A673 (cell line): ENCODE results near the gene APH1A. TPM values are rescaled to one million over a fixed set of nuclear protein-coding genes. Genes with fewer than 3 reads are reported as not detected.
A peak's percentile ranks its signal among the peaks of the same experiment; 100 is the strongest.

Source experiments
- BruUV-seq: library from RNA; stranded (reverse); fragments of 400-500 nt; replicated peaks from 2 replicates; lab custom pipeline; 2021; lab: Mats Ljungman, UMichigan
- CTCF ChIA-PET: fragments of 300-600 bp; sonication (Branson Sonifier 250); formaldehyde crosslinking; loops from one replicate; lab custom pipeline; 2022; ENCODE audit warnings: antibody characterized with exemption; lab: Charles Lee
- POLR2A ChIA-PET: fragments of 300-600 bp; sonication (Branson Sonifier 250); formaldehyde crosslinking; loops from one replicate; lab custom pipeline; 2022; ENCODE audit warnings: antibody characterized with exemption; ENCODE audit not compliant: low non-redundant PET; lab: Charles Lee
- DNase-seq: peaks from one replicate; pipeline ENCODE4 v3.0.0-alpha.2; 2015; ENCODE audit warnings: low spot score
- H3K27ac ChIP-seq: fragments of 200-600 bp; sonication (generic); 2 replicates; pipeline ENCODE4 v1.5.1; 2016; ENCODE audit warnings: mixed run types, low read depth, mild to moderate bottlenecking, mixed read lengths, antibody characterized with exemption, low read length; ENCODE audit not compliant: poor library complexity, severe bottlenecking
- H3K27me3 ChIP-seq: fragments of 200-600 bp; sonication (generic); replicated peaks from 2 replicates; pipeline ENCODE4 v1.6.1; 2017; ENCODE audit warnings: mixed run types, low read depth, mild to moderate bottlenecking, mixed read lengths, antibody characterized with exemption, low read length; ENCODE audit not compliant: insufficient read depth, poor library complexity
- H3K36me3 ChIP-seq: fragments of 200-600 bp; sonication (generic); 2 replicates; pipeline ENCODE4 v1.6.1; 2016; ENCODE audit warnings: mixed run types, mild to moderate bottlenecking, mixed read lengths, antibody characterized with exemption, low read length; ENCODE audit not compliant: insufficient read depth, poor library complexity, severe bottlenecking
- H3K4me1 ChIP-seq: fragments of 200-600 bp; sonication (generic); 2 replicates; pipeline ENCODE4 v1.6.1; 2017; ENCODE audit warnings: mixed run types, mild to moderate bottlenecking, mixed read lengths, antibody characterized with exemption, low read length; ENCODE audit not compliant: insufficient read depth, poor library complexity, severe bottlenecking
- H3K4me3 ChIP-seq: fragments of 200-600 bp; sonication (generic); 2 replicates; pipeline ENCODE4 v1.5.1; 2016; ENCODE audit warnings: low read depth, mixed run types, mild to moderate bottlenecking, mixed read lengths, low read length; ENCODE audit not compliant: poor library complexity, severe bottlenecking
- H3K9me3 ChIP-seq: fragments of 200-600 bp; sonication (generic); 2 replicates; pipeline ENCODE4 v1.6.1; 2016; ENCODE audit warnings: mixed run types, low read depth, mild to moderate bottlenecking, mixed read lengths, antibody characterized with exemption, low read length; ENCODE audit not compliant: poor library complexity, severe bottlenecking
- CTCF ChIP-seq: fragments of 300-800, 200-600 bp; sonication (generic); conservative IDR thresholded peaks from 2 replicates; pipeline ENCODE4 v1.5.1; 2017; ENCODE audit warnings: low read depth, mild to moderate bottlenecking, antibody characterized with exemption, low read length, moderate library complexity, mixed read lengths
- EZH2 ChIP-seq: fragments of 200-600 bp; sonication (generic); IDR thresholded peaks from 2 replicates; pipeline ENCODE4 v1.6.1; 2017; ENCODE audit warnings: borderline replicate concordance, low read depth, mild to moderate bottlenecking, mixed read lengths, antibody characterized with exemption, low read length; ENCODE audit not compliant: poor library complexity, severe bottlenecking
- intact Hi-C: fragments of 100-400 bp; cut with micrococcal nuclease; formaldehyde crosslinking; loops from one replicate; pipeline ENCODE4 v1.10.0; 2022; ENCODE audit not compliant: unreplicated experiment
- total RNA-seq: library from RNA; stranded (reverse); gene quantifications from 2 replicates; pipeline ENCODE4 v1.2.3, GENCODE V29; 2021

Gene APH1A
- total RNA-seq, 1 experiment from 2014 or later = 136 TPM

- no peaks in the 10 kb centered on the region for H3K9me3 ChIP-seq
- intact Hi-C loops = no loop called here
- BruUV-seq = no TSS peak
- ChIA-PET CTCF (no interaction called here), POLR2A (no interaction called here)
- H3K27ac ChIP-seq = no peak overlapping the region
- H3K36me3 ChIP-seq = no peaks in the 10 kb centered on the region
- H3K4me1 ChIP-seq = peaks cover 6% of the 10 kb centered on the region
- DNase-seq = no peak
- H3K27me3 ChIP-seq = no peaks in the 10 kb centered on the region
- no peak overlapping the region for H3K4me3 ChIP-seq
- no peak for TF ChIP-seq CTCF
- TF ChIP-seq EZH2 = no peak
Measured at GRCh38 chr1:150288822-150289221, 20.0 kb upstream of the APH1A start.

- POLR2A ChIA-PET = no interaction called here
- TF ChIP-seq EZH2 = no peak
- peaks cover 6% of the 10 kb centered on the region for H3K4me1 ChIP-seq
- intact Hi-C loops = no loop called here
- no TSS peak for BruUV-seq
- CTCF ChIA-PET = no interaction called here
- H3K27me3 ChIP-seq = no peaks in the 10 kb centered on the region
- no peak overlapping the region for H3K4me3 ChIP-seq
- DNase-seq = no peak
- no peaks in the 10 kb centered on the region for H3K9me3 ChIP-seq
- no peak overlapping the region for H3K27ac ChIP-seq
- H3K36me3 ChIP-seq = no peaks in the 10 kb centered on the region
Measured at GRCh38 chr1:150288382-150288781, 19.6 kb upstream of the APH1A start.

GRCh38 chr1:150283260-150283659 lies 14.4 kb upstream of the APH1A start:
- H3K9me3 ChIP-seq = no peaks in the 10 kb centered on the region
- CTCF ChIA-PET = no interaction called here
- H3K27me3 ChIP-seq = no peaks in the 10 kb centered on the region
- peak overlapping the region; percentile 43 for H3K4me3 ChIP-seq
- peaks cover 19% of the 10 kb centered on the region for H3K4me1 ChIP-seq
- DNase-seq = no peak
- no peaks in the 10 kb centered on the region for H3K36me3 ChIP-seq
- TF ChIP-seq CTCF (no peak), EZH2 (no peak)
- H3K27ac ChIP-seq = no peak overlapping the region
- BruUV-seq = no TSS peak
- POLR2A ChIA-PET = no interaction called here
- intact Hi-C loops = no loop called here

GRCh38 chr1:150282558-150282958 lies 13.7 kb upstream of the APH1A start:
- TSS peak; percentile 23 for BruUV-seq
- Histone ChIP-seq H3K4me3 (peak overlapping the region; percentile 43), H3K27ac (no peak overlapping the region), H3K9me3 (no peaks in the 10 kb centered on the region), H3K36me3 (no peaks in the 10 kb centered on the region), H3K4me1 (peaks cover 19% of the 10 kb centered on the region), H3K27me3 (no peaks in the 10 kb centered on the region)
- no peak for DNase-seq
- intact Hi-C loops = loop anchor here (1.0 kb wide), 1 partner anchor 12 kb away; no protein-coding TSS in a partner anchor
- POLR2A ChIA-PET = no interaction called here
- TF ChIP-seq EZH2 (no peak), CTCF (no peak)
- CTCF ChIA-PET = interaction anchor here (0.6 kb wide), 1 partner anchor 26 kb away, joined by 3 read pairs; no protein-coding TSS in a partner anchor
